GM18867 (cell line): ENCODE results near the gene KLHDC3.
A peak's percentile ranks its signal among the peaks of the same experiment; 100 is the strongest.

ENCODE experiments used
- ATAC-seq: cut with Tn5 transposase; IDR thresholded peaks from one replicate; pipeline ENCODE4 v1.9.1; 2021; ENCODE audit warnings: mild to moderate bottlenecking, moderate library complexity; ENCODE audit not compliant: unreplicated experiment

The KLHDC3 gene

GRCh38 chr6:43013843-43014433 lies at the start of gene KLHDC3, which contains the start of gene MEA1:
Gene KLHDC3 (plus strand): TSS chr6:43014249. CDS start chr6:43017193, 2,944 bp downstream.
Gene MEA1 (minus strand): TSS chr6:43013946. CDS start chr6:43013813, 133 bp downstream.
- ATAC-seq: peak; percentile 88

DNA sequence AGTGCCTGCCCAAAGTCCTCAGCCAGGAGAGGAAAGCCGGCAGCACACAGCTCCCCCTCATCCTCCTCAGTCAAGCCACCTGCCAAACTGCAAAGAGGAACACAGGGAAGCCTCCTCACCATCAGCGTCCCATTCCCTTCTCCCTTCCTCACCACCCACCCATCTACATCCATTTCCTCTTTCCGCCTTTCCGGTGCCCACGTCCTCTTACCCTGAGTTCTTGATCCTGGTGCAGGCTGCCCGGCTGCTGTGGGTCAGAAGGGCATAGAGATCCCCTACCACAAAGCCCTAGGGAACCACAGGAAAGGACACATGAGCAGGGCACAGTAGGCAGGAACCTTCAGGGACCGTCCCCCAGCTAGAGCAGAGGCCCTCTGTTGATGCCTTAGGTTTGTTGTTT lies 47.5 kb upstream of the KLHDC3 start:
- no peak for ATAC-seq

DNA sequence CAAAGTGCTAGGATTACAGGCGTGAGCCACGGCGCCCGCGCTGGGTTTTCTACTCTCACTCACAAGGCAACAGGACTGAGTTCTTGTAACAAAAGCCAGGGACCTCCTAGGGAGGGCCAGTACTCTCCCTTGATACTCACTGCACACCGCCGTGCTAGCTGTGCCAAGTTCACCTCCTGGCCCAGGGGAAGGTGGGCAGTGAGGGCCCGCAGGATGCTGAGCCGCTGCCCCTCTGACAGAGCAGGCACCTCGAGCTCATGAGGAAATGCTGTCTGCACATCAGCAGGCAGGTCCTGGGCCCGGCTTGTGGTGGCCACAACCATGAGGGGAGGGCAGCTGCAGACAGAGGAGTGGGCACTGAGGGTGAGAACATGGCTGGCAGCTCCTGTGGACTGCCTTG lies 46.8 kb upstream of the KLHDC3 start:
- ATAC-seq: no peak

DNA sequence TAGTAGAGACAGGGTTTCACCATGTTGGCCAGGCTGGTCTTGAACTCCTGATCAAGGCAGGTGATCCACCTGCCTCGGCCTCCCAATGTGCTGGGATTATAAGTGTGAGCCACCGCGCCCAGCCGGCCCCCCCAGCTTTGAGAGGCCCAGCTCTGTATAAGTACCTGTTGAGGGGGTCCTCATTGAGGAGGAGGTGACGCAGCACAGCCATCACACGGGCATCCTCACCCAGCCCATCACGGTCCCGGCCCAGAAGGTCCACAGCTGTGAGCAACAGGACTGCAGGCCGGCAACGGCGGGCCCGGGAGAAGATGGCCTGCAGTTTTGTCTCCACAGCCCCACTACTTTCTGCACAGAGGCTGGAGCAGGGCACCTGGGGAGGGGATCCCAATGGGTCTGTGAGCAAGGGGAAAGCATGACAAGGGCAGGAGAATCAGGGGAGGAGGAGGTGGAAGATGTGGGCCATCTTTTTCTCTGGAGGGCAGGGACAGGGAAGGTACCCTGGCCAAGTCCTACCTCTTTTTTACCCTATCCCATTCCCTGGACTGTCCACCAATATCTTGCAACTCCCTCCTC lies 45.8 kb upstream of the KLHDC3 start:
- ATAC-seq: no peak

DNA sequence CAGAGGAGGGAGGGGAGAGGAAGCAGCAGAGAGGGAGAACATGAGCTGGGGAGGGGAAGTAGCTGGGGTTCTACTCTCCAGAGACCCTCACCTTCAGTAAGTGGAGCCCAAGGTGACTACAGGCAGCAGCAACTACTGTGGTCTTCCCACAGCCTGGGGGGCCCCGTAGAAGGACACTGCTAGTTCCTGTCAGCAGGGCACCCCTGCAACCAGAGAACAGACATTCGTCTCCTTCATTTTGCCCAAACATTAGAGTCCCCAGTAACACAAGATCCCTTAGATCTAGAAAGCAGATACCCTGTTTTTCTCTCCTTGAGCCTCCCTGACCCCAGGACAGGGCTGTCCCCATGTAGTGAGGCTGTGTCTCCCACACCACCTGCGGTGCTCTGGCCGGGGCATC lies 45.3 kb upstream of the KLHDC3 start:
- no peak for ATAC-seq

GRCh38 chr6:42969431-42969830 lies 44.6 kb upstream of the KLHDC3 start:
- no peak for ATAC-seq

DNA sequence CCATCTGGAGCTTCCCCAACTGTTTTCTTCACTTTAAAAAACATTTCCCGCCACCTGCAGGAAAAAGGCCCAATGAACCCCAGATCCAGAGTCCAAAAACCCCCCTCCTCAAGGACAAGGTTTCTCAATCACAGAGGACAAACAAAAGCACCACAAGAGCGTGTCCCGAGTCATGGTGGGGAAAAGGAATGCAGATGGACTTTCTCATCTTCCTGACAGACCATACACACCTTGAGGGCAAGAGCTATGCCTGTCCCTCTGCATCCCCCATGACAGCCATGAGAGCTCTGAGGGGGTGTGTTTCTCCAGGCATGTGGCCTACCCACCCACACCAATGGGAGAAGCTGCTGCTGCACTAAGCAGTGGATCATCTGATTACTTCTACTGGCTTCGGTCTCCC lies 44.1 kb upstream of the KLHDC3 start:
- ATAC-seq: no peak

GRCh38 chr6:42970871-42971612 lies 43.0 kb upstream of the KLHDC3 start:
- ATAC-seq: no peak

- ATAC-seq: no peak
Measured at GRCh38 chr6:42971746-42972327, 42.2 kb upstream of the KLHDC3 start.

GRCh38 chr6:42973926-42974325 lies 40.1 kb upstream of the KLHDC3 start:
- no peak for ATAC-seq

DNA sequence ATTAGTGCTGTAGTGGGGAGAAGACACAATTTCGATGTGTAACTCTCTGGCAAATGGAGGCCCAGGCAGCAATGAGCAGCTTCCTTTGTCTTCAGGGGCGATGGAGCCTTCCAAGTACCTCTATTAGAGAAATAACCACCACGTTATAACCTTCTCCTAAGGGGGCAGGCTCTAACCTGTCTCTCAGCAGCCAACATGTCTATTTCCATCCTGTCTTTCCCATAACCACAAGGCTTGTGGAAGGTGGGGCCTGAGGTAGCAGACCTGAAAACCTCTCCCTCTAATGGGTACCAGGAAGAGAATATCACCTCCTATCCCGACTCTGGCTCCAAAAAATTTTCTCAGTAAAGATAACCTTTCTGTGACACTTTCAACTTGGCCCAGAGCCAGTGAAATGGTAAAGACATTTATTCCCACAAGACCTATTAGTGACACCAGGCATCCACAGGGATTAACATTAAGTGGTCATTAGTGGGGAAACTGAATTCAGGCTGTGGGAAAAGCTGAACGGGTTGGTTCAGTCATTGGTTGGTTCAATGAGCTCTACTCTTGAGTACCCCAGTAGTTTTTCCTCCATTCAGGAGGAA lies 39.0 kb upstream of the KLHDC3 start:
- no peak for ATAC-seq

GRCh38 chr6:42978487-42978838 lies 35.6 kb upstream of the KLHDC3 start:
- no peak for ATAC-seq

- peak; percentile 88 for ATAC-seq
Measured at GRCh38 chr6:42978839-42979522, 35.1 kb upstream of the KLHDC3 start, which contains the start of gene PEX6. Gene PEX6 (minus strand): TSS chr6:42979181. CDS start chr6:42979150, 31 bp downstream.

DNA sequence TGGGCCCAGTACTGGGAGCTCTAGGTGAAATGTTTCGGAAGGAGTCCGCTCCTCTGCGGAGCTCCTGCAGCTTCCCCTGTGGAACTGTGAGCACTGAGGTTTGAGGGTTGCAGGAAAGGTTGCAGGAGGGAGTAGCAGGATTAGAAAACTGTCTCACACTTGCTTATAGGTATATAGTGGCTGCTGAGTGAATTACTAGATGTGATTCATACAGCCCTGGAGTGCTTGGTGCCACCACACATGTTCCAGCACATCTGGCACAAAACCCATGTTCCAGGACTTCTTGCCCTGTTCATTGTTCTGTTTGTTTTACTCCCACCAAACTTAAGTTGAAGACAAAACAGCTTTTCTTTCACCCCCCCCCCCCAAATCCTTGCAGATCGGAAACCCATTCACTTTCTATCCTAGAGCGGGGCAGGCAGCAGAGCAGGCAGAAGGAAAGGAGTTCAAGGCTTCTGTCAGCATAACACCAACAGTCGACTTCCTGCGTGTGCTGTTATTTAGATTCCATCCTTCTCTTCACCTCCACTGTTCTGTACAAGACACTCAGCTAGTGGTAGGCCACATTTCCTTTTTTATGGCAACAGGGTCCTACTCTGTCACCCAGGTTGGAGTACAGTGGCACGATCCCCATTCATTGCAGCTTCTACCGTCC lies 34.4 kb upstream of the KLHDC3 start:
- ATAC-seq: no peak

- ATAC-seq: no peak
Measured at GRCh38 chr6:42981836-42982235, 32.2 kb upstream of the KLHDC3 start.

DNA sequence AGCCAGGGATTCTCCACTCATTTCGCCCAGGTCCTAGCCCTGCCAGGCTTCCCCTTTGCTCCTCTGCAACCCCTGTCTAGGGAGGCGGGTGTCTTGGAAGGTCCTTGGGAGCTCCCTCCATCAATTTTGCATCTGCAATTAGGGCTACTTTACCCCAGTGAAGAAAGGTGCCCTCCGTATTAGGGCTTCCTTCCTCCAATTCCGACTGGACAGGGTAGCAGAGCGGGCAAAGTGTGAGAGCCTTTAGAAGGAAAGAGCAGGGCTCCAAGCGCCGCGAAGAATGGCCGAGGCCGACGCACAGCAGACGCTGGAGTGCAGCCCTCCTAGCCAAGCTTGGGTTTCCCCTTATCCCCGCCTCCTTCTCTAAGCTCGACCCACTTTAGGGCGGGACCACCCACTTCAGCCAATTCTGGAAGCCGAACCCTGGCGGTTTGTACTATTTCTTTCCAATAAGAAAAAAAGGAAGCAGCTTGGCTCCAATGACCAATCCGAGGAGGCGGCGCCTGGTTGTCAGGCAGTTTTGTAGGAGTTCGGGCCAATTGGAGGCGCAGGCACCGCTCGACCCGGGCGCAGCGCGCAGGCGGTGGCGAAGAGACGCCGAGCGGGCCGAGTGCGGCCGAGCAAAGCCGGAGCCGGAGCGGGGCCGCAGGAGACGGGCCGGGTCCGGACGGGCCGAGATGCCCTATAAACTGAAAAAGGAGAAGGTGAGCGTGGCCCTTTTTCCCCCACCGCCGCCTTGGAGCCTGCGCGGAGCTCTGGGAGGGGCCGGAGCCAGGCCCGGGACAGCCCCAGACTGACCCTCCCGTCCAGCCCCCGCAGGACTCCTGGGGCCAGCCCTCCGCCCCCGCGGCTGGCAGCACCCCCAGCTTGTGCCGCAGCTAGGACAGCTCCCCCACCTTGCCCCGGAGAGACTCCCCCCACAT lies 29.8 kb upstream of the KLHDC3 start, which contains the start of gene PPP2R5D:
Gene PPP2R5D (plus strand): TSS at position 570 of the 923 bp plus-strand sequence. CDS start 108 bp downstream, at position 678.
- peak; percentile 92 for ATAC-seq

- ATAC-seq: no peak
Measured at GRCh38 chr6:42984924-42985475, 29.0 kb upstream of the KLHDC3 start.

GRCh38 chr6:42987533-42988451 lies 26.3 kb upstream of the KLHDC3 start:
- ATAC-seq: no peak
